GM19468 (cell line): ENCODE measurements around the gene BCAS2.
A peak's percentile ranks its signal among the peaks of the same experiment; 100 is the strongest.
"Not testable (repeated sequence)": the region's sequence is repeated elsewhere in the genome, so short reads cannot be mapped to it uniquely, and the experiment has no call there.

Experiments
- ATAC-seq: cut with Tn5 transposase; IDR thresholded peaks from one replicate; pipeline ENCODE4 v1.9.1; 2021; ENCODE audit warnings: mild to moderate bottlenecking, moderate library complexity, moderate number of reproducible peaks; ENCODE audit not compliant: unreplicated experiment; ENCODE audit errors: extremely low read depth

Gene BCAS2

GRCh38 chr1:114581335-114582287 is at the start of gene BCAS2:
Gene BCAS2, minus strand, starts transcription at chr1:114581615. Its CDS starts 24 bp downstream, at chr1:114581591.
- ATAC-seq = peak; percentile 98

- no peak for ATAC-seq
These were observed 45.7 kb upstream of the BCAS2 start for GRCh38 chr1:114627107-114627506.

DNA sequence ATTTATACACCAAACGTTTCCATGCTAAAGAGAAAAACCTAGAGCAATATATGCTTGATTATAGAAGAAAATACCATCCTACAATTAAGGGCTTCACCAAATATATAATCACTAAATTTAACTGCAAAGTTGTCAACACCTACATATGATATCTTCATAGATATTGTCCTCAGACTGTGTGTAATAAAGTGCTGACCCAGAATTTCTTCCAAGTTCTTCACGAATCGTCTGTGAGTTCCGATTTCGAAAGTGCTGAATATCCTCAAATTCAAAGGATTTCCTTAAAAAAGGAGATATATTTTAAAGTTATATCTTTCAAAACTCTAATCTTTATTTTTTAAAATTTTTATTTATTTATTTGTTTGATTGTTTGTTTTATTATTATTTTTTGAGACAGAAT is 41.9 kb upstream of the BCAS2 start:
- no peak for ATAC-seq

DNA sequence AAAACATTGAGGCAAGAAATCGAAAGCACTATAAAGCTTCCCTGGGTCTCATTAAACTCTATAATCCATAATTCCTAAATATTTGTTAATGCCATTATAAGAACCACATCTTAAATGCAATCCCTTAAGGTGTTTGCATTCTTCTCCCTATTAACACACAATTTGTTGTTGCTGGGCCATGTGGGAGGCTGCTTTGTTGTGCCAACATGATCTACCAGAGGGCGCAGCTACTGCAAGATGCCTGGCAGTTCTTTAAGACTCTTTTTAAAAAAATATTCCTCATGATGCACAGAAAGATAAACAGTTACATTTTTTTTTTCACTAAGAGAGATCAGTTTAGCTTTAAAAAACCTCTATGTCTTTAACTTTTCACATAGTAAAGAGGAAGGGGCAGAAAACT is 39.0 kb upstream of the BCAS2 start:
- ATAC-seq = no peak

DNA sequence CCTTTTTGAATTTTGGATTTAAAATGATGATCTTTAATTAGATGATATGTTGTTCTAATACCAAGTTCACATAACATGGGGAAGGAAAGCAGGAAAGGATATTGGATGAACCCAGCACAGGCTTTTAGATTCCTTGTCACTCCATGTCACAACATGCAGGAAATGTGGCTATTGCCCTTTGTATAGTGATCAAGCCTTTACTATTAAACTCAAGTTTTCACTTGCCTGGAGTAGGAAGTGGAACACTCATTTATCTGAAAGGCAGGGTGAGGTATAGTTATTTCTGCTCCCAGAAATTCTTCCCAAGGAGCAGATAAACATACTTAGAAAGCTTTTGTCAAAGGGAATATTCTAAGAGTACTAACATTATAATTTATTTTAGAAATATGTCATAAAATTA is 37.2 kb upstream of the BCAS2 start:
- ATAC-seq = no peak

DNA sequence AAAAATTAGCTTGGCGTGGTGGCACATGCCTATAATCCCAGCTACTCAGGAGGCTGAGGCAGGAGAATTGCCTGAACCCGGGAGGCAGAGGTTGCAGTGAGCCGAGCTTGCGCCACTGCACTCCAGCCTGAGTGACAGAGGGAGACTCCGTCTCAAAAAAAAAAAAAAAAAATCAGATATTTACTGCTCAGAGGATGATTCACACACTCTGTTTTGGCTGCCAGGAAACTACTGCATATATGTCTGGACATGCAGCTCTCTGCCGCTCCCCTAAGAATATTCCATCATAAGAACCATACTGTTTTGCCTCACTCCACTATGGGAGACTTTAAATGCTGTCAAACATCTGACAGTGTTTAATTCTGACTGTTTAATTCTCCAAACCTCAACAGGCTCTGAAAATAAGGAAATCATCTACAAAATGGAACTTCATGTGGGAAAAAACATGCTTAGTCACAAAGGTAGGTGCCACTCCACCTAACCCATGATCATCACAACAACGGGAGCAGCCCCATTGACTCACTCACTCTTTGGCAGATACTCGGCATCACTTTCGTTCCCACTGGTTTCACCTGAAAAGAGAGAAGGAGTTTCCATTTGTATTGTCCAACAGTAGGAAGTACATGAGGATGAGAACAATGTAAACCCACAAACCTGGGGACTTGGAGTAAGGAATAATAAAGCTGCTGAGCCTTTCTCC is 29.3 kb upstream of the BCAS2 start:
- no peak for ATAC-seq

DNA sequence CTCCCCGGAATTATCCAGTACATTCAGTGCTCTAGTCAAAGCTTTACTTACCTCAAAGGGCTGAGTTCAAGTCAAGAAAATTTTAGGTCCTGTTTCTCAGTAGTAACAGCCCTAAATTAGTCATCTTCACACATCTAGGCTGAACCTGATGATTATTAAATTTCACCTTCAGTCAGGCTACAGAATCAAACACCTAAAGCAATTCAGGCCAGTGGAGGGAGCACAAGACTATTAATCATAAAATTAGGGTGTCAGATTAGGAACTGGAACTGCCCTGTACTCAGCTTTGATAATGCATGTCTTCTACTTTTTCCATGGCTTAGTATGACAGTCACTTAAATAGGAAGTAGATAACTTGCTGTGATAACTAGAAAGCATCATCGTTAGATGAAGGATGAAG is 28.4 kb upstream of the BCAS2 start:
- ATAC-seq = no peak

DNA sequence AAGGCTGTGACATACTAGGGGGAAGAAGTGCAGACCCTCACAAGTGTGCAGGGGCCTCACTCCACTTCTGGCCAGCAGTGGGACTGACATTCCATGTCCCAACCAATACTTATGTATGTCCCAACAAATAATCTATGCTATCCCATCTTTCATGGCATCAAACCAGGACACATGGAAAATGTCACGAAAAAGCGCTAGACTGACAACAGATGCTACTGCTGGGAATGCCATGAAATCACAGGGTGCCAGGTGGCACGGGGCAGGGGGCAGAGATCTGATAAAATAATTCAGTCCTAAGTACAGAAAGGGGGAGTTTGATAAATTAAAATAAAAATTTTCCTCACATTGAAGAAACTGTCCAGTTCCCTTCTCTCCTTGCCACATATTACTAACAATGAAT is 27.6 kb upstream of the BCAS2 start:
- no peak for ATAC-seq

DNA sequence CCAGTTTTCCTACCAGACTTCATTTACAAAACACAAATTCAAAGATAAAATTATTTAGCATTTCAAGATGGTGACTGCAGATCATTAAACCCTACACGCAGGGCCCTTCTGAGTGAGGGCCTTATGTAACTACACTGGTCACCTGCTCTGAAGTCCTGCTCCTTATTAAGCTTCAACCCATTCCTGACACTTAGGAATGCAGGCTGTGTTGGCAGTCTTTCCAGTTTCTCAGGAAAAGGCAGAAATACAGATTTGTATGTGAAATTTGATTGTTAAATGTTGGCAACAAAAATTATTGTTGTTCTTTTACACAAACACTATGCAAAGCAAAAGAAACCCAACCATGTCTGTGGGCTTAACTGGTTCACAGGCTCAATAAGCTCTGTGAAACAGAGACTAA is 25.8 kb upstream of the BCAS2 start:
- ATAC-seq = no peak

- ATAC-seq = no peak
These were observed 16.5 kb upstream of the BCAS2 start for GRCh38 chr1:114597949-114598348.

- no peak for ATAC-seq
These were observed 14.2 kb upstream of the BCAS2 start for GRCh38 chr1:114595602-114596001.

DNA sequence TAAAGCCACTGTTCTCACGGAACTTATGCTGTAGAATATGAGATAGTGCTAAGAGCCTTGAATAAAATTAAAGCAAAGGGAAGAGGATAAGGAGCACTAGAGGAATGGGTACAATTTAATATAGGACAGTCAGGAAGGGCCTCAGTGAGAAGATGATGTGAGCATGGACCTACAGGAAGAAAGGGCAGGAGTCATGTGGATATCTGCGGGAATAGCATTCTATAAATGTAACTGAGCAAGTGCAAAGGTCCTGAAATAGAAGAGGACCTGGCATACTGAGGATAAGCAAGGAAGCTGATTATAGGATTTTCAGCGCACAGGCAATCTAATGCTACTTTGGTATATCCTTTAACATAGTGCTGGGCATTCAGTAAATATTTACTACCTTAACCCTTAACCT is 12.6 kb upstream of the BCAS2 start:
- no peak for ATAC-seq

- no peak for ATAC-seq
These were observed 7.7 kb upstream of the BCAS2 start for GRCh38 chr1:114589122-114589521.

GRCh38 chr1:114588196-114588689 is 6.8 kb upstream of the BCAS2 start:
- ATAC-seq = no peak

- ATAC-seq = no peak
These were observed 6.0 kb upstream of the BCAS2 start for GRCh38 chr1:114587203-114587991.

DNA sequence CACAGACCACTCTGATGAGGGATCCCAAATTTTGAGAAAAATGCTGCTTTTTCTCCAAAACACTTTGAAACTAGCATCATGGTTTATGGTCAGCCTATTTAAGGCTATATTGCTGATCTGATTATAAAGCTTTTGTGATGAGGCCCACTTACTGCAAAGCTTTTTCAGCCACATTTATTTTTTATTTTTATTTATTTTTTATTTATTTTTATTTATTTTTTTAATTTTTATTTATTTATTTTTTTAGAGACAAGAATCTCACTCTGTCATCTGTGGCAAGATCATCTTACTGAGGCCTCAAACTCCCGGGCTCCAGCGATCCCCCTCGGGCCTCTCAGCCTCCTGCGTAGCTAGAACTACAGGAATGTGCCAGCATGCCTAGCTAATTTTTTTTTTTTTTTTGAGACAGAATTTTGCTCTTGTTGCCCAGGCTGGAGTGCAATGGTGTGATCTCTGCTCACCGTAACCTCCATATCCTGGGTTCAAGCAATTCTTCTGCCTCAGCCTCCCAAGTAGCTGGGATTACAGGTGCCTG is 5.2 kb upstream of the BCAS2 start:
- ATAC-seq = no peak

DNA sequence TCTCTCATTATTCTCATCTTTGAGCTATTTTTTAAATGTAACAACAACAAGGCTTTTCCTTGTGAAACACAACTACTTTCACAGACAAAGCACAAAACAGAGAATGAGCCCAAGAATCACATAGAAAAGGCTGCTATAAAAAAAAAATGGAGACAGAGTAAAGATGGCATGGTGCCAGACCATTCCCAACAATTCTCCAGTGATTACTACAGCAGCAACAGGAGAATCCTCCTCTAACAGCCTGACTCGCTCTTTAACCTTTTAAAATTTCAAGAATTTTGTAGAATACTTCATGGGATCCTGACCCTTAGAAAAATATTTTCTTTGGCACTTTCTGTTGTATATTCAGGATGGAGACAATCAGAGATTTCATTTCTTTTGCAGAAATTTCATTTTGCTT is 3.8 kb upstream of the BCAS2 start:
- no peak for ATAC-seq

DNA sequence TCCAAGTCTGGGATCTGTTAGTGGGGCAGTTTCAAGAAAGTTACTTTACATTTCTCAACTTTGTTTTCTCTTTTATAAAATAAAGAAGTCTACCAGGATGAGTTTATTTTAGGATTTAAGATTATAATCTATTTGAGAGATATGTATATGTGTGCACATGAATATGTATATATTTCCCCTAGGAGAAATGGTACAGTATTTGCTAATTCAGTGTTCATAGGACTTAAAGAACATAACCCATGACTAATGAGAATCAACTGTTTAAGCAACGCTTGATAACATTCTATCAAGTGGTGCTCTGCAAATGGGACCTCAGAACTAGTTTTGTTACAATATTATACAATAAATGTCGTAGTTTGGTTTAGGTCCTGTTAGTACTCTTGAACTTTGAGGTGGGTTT is 7.0 kb downstream of the BCAS2 start:
- no peak for ATAC-seq

- no peak for ATAC-seq
These were observed 17.3 kb downstream of the BCAS2 start for GRCh38 chr1:114564141-114564540.

- not testable (repeated sequence) for ATAC-seq
These were observed 18.4 kb downstream of the BCAS2 start for GRCh38 chr1:114562978-114563510.
